Measurements from ENCODE around the gene MZF1. TPM values are rescaled to one million over a fixed set of nuclear protein-coding genes. Genes with fewer than 3 reads are reported as not detected.

MZF1 gene
- total and polyA plus RNA-seq, 9 of the 15 experiments (the other 6 are each of a cell fraction or from before 2014, with no cell fraction given): 0.31 to 29.3 (median 11.5) TPM

- Histone ChIP-seq H3K79me2 (ENCODE audit: control insufficient read depth, insufficient read depth, low read length) (peaks cover 3% of the 10 kb centered on the region; the same call in 2 of the 3 replicates), H3K4me3 (no peak overlapping the region), H3K9me1 (ENCODE audit: control insufficient read depth, insufficient read depth, low read length) (no peaks in the 10 kb centered on the region), H3K27ac (ENCODE audit: extremely low read depth, low read depth, low read length) (no peak overlapping the region), H2AFZ (ENCODE audit: low read depth, low read length) (no peak overlapping the region), H3K27me3 (ENCODE audit: control insufficient read depth in 2 of 2, insufficient read depth in 2 of 2, low read length in 2 of 2) (no peaks in the 10 kb centered on the region), H4K20me1 (replicated peaks; ENCODE audit: control insufficient read depth, insufficient read depth, low read length) (no peaks in the 10 kb centered on the region), H3K9me3 (replicated peaks; ENCODE audit: control insufficient read depth, insufficient read depth, low read depth, low read length) (no peaks in the 10 kb centered on the region), H3K36me3 (ENCODE audit: control insufficient read depth, insufficient read depth, low read length) (peaks cover 40% of the 10 kb centered on the region; the same call in 2 of the 3 replicates), H3K4me1 (replicated peaks in 1 of 2; ENCODE audit: control insufficient read depth in 2 of 2, insufficient read depth in 2 of 2, low read length in 2 of 2) (peaks cover 11 to 27% of the 10 kb centered on the region in 2 experiments; a peak in 4 of 5 replicates), H3K4me2 (ENCODE audit: insufficient read depth, low read length) (no peak overlapping the region), H3K9ac (ENCODE audit: insufficient read depth in 1 of 2, low read depth in 2 of 2, low read length in 2 of 2) (no peak overlapping the region; a peak in 1 of 4 replicates)
- TF ChIP-seq ZNF24 (IDR thresholded peaks at IDR 0.05) (no peak), THAP7 (CRISPR knock-in tag; IDR thresholded peaks at IDR 0.05) (no peak), ZNF133 (CRISPR knock-in tag; IDR thresholded peaks at IDR 0.05) (no peak), RBM22 (IDR thresholded peaks at IDR 0.05; ENCODE audit: low read depth, low read length, poor library complexity, severe bottlenecking) (no peak), ELK1 (CRISPR knock-in tag; IDR thresholded peaks at IDR 0.05) (no peak), ZNF23 (CRISPR knock-in tag; IDR thresholded peaks at IDR 0.05) (no peak), RBFOX2 (IDR thresholded peaks at IDR 0.05; ENCODE audit: low read depth, low read length) (no peak), ZNF57 (CRISPR knock-in tag; IDR thresholded peaks at IDR 0.05) (no peak), CREB3L1 (IDR thresholded peaks at IDR 0.05; ENCODE audit: borderline replicate concordance, low read depth) (no peak), ZHX1 (conservative IDR thresholded peaks at IDR 0.05; ENCODE audit: low read length) (no peak), ZNF384 (IDR thresholded peaks at IDR 0.05; ENCODE audit: low read depth, low read length) (no peak), ELF4 (CRISPR knock-in tag; IDR thresholded peaks at IDR 0.05) (no peak), GABPB2 (CRISPR knock-in tag; conservative IDR thresholded peaks at IDR 0.05) (no peak), THRAP3 (IDR thresholded peaks at IDR 0.05; ENCODE audit: borderline replicate concordance) (no peak), THRB (CRISPR knock-in tag; conservative IDR thresholded peaks at IDR 0.05) (no peak), TCF7L2 (IDR thresholded peaks at IDR 0.05; ENCODE audit: low read depth, low read length) (no peak), NR3C1 (CRISPR knock-in tag; IDR thresholded peaks at IDR 0.05) (no peak), PHTF2 (CRISPR knock-in tag; IDR thresholded peaks at IDR 0.05) (no peak)
- 85% methylated on average over 5 of the region's 5 CpGs for WGBS (ENCODE audit: insufficient coverage, low coverage, missing lambda C conversion rate)
- FAIRE-seq (no peak), DNase-seq (ENCODE audit: extremely low read depth in 1 of 4, low spot score in 3 of 4) (no peak), ATAC-seq (no peak)
- no TSS peak for BruUV-seq (replicated peaks)
- CTCF ChIA-PET (ENCODE audit: low intra/inter-chr PET ratio): no interaction called here
- intact Hi-C loops (cut with micrococcal nuclease) (no loop called here), in situ Hi-C loops (cut with MboI) (no loop called here)
- POLR2A ChIA-PET: interaction anchor here (1.0 to 2.8 kb wide), 2 partner anchors 7 to 23 kb away, joined by 3 to 14 read pairs; partner anchors contain the start of gene TRIM28
Observed at GRCh38 chr19:58566989-58567388, 6.1 kb downstream of the MZF1 start.

Measured in K562 (cell line).